GM19240 (cell line): ENCODE results near the gene KL.

Experiments used
- DNase-seq: peaks from one replicate; pipeline ENCODE4 v3.0.0; 2011; ENCODE audit warnings: low spot score; ENCODE audit not compliant: insufficient read length

The KL gene

DNA sequence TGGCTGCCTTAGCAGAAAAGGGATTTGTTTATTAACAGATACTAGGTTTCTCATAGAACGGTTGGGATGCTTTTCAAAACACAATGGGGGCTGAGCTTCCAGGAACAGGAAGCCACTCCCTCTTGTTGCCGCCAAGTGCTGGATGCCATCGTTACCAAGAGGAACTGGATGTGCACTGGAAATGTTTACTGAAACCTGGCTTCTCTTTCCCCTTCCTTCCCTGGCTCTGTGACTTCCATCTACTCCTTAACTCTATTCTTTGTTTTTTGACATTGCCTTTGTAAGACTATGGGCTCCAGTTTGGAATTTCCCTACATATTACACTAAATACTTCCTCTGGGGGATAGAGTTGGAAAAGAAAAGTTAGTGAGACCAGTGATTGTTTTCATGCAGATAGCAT is 11.7 kb upstream of the KL start:
- DNase-seq = no peak

DNA sequence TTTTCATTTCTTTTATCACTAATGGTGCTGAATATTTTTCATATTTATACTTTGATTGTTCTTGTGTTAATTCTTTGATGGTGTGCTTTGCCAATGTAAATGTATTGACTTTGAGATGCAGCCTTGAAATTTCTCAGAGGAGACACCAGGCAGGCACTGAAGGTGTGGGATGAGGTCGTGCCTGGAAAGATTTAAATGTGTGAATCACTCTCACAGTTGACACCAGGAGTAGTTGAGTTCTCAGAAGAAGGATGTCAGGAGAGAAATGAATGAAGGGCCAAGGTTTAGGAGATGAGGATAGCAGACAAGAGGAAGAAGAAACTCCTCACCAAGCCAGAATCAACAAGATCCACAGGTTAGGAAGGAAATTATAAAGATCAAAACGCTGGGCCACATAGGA is 10.1 kb upstream of the KL start:
- no peak for DNase-seq

DNA sequence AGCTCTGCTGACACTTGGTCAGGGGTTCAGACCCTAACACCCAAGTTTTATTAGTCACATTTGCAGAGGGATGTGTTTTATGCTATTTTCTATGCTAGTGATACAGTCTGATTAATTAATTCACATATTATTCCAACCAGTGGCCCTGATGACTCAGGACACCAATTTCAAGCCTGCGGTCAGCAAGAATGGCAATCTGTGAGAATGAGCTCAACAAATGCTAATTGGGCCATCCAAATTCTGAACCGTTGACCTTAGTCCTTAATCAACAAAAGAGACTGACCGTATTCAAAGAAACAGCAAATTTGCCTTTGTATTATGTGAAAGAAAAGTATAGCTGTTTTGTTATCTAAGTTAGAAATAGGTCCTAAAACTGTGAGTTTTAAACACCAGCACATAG is 9.6 kb upstream of the KL start:
- no peak for DNase-seq

GRCh38 chr13:33007237-33007636 is 9.0 kb upstream of the KL start:
- no peak for DNase-seq

- no peak for DNase-seq
These were observed 8.3 kb upstream of the KL start for GRCh38 chr13:33007950-33008349.

DNA sequence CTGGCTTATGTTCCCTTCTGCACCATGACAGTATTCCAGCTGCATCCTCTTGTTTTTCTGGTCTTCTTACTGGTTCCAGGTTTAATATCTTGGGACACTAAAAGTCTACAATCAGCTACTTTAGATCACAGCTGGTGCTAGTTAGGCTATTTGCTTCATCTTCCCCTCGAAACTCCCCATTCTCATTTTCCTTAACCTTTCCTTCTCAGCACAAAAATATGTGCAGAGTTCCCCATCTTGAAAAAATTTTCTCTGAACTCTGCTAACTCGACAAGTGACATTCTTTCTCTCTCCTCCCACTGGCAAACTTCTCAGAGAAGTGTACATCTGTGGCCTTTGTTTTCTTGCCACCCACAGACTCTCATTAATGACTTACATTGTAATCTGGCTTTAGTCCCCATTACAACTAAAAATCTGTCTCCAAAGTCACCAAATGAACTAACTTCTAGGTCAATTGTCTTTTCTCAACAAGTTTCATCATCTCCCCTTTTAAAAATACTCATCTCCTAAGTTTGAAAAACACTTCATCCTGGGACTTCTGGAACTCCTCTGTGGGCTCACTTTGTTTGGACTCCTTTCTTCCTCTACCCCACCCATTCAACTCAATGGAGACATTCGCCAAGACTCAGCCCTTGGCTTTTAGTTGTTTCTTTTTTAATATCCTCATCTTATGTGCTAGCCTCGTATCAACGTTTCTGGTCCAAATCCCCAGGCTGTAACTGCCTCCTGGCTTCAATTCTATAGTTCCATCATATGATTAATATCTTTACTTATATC is 7.1 kb upstream of the KL start:
- no peak for DNase-seq

GRCh38 chr13:33011828-33012470 is 4.3 kb upstream of the KL start:
- no peak for DNase-seq

- no peak for DNase-seq
These were observed 1.9 kb upstream of the KL start for GRCh38 chr13:33014291-33014690.

DNA sequence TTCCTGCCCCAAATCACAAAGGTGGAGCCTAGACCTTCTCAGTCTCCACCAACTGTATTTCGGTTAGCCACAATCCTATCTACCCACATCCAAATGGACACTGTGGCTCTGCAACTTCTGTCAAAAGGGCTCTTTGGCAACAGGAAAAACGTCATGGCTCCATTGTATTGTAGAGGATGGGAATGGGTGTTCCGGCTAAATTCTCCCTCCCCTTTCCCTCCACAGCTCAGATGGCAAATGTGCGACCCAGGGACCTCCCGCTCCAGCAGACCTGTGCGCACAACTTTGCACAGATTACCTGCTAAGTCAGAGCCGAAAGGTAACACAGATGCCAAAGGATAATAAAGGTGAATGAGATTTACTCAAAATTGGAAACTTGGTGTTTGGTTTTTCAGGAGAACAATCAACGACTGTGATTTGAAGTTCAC is 968 bp upstream of the KL start:
- DNase-seq = no peak

- no peak for DNase-seq
These were observed 366 bp upstream of the KL start for GRCh38 chr13:33015791-33016323.

- DNase-seq = peak; percentile 54
These were observed 1.2 kb downstream of the KL start for GRCh38 chr13:33017323-33017929.

DNA sequence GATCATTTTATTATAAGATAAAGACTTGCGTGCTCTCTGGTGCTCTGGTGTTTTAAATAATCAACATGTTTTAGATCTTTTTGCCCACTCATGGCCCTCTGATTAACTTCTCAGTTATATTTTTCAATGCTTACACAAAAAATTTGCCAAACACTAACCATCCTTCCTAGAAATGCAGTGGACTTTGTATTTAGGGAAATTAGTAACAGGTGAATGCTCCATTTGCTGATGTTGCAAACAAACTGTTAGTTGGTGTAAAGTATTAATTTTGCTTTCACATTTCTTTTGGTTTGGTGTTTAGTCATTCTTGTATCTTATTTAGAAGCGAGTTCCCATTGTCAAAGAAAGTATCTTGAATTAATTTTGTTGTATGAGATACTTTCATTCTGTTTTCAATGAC is 2.7 kb downstream of the KL start:
- no peak for DNase-seq

- no peak for DNase-seq
These were observed 6.8 kb downstream of the KL start for GRCh38 chr13:33022986-33023385.

DNA sequence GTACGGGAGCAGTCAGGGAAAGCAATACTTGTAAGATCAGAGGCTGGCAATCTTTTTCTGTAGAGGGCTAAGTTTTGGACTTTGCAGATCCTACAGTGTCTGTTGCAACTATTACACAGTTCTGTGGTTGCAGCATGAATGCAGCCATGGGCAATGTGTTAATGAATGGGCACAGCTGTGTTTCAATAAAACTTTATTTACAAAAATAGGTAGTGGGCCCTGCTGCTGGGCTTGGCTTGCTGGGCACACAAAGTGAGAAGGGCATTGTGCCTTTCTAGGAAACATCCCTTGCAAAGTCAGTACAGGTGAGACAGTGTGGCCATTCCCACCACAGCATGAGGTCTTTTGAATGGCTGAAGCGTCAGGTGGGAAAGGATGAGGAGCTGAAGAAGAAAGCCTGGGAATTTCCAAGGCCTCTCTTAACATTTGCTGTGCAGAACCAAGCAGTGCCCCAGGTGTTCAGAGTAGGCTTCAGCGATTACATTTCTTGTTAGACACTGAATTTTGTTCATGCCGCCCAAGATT is 9.1 kb downstream of the KL start:
- no peak for DNase-seq

DNA sequence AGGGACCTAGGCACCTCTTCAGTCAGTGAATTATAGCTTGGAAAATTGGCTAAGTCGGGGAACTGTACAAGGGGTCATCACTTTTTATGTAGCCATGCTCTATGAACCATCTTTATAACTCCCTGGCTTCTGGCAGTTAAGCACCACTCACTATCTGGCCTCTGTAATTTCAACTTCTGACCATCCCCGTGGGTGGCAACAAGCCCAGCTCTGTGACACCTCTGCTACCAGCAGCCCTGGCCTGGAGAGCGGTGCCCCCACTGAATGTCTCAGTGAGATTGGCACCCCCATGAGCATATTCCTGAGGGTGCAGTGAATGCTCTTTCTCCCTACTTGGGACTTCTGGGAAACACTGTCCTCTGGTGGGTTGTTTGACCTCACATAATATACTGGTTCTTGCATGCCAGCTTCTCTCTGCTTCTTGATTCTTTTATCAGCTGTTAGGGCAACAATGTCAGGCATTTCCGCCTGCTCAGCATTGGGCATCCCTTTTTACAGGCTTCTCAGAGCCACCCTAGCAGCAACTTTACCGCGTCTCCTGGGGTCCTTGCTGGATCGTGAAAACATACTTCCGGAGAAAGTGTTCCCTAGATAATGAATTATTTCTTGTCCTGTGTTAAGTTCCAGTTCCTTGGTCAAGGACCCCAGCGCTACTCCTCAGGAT is 10.4 kb downstream of the KL start:
- no peak for DNase-seq

DNA sequence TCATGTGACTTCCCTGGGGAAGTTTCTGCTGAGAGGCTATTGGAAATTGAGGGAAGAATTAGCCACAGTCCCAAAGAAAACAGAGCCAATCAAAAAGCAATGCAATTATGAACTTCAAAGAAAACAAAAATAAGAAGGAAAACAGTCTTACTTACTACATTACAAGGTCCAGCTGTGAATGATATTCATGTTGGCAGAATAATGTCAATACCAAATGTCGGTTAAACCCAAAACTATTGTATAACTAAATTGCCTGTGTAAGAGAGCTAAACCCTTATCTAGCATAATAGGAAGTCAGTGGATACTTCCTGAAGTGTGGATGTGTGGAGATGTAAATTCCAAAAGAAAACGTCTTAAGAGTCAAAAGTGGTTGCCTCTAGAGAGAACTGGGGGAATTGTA is 12.4 kb downstream of the KL start:
- no peak for DNase-seq

DNA sequence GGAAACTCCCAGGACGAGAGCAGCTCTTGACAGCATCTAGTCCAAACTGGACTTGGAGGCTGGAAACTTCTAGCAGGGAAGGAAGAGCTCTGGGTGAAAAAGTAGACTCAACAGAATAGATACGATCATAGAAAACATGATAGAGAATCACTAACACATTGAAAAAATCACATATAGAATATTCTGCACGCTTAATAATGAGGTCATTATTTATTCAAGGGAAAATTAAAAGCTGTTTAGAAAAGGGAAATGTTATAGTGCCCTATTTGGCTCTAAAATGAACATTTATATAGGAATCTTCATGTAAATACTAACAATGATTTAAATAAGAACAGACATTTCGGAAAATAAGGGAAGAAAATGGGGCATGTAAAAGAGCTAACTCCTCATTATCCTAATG is 15.1 kb downstream of the KL start:
- no peak for DNase-seq

GRCh38 chr13:33032037-33032625 is 15.9 kb downstream of the KL start:
- DNase-seq = no peak

DNA sequence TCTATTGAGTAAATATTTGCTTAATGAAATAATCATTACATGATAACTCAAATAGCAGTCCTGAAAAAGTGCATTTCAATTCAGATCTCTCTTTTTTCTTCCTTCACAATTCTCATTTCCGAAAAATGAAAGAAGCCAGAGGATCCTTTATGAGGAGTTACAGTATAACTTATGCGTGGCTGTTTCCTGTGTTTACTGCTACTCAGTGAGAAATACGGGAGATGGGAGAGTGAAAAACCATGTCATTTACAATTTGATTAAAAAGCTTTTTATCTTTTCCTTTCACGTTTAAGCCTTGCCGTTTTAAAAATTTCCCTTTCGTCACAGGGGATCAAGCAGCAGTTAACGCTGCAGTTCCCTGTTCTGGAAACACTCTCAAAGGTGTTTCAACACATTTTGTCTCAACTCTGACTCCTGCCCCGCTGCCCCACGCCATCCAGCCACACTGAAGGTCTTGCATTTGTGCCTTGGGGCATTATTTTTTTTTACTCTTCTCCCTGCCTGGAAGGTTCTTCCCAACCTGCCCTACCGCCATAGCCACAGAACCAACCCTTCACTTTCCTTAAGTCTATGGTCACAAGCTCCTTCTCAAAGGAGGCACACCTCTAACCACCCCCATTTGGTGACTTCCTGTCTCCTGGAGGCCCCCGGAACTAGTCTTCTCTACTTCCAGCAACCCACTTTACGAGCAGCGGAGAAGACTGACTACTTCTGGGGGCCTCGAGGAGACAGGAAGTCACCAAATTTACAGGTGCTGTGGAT is 17.0 kb downstream of the KL start:
- DNase-seq = no peak

- DNase-seq = no peak
These were observed 17.8 kb downstream of the KL start for GRCh38 chr13:33033986-33034385.
